ENCODE results near the gene MOB1A.
A peak's percentile ranks its signal among the peaks of the same experiment; 100 is the strongest.
"Not testable (repeated sequence)": the region's sequence is repeated elsewhere in the genome, so short reads cannot be mapped to it uniquely, and the experiment has no call there.

MOB1A gene

DNA sequence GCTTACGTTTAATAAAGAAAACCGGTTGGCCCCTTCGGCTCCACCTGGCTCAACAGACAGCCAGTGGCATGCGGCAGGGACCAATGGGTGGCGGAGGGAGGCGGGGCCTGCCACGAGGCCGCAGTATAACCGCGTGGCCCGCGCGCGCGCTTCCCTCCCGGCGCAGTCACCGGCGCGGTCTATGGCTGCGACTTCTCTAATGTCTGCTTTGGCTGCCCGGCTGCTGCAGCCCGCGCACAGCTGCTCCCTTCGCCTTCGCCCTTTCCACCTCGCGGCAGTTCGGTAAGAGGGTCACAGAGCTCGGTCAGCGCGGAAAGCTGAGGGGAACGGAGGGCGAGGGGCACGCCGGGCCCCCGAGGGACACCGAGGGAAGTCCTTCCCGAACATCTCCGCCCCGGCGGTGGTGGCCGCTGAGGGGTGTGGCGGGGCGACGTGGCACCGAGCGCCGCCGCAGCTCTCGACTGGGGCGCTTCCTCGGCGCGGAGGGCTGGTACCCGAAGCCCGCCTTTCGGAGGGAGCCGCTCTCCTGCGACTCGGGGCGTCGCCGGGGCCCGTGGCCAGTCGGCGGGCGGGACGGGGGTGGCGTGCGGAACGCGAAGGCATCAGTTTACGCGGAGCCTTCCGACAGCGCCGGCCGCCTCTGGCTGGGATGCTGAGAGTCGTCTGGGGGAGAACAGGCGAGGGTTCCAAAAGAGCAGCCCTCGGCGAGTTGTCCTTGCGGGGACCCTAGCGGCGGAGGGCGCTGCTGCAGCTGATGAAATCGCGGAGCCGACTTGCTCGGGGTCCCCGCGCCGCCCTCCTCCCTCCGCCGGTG is 20.0 kb upstream of the MOB1A start, which contains the start of gene MTHFD2:
MTHFD2 (plus strand) TSS at position 155 of the 814 bp plus-strand sequence; CDS start at position 182, 27 bp downstream.
- DNase-seq (ENCODE audit: low read depth), result peak; percentile 83

- no peak for DNase-seq (ENCODE audit: low read depth)
These were observed 19.4 kb upstream of the MOB1A start for GRCh38 chr2:74198023-74198460.

GRCh38 chr2:74197049-74197448 is 18.4 kb upstream of the MOB1A start:
- no peak for DNase-seq (ENCODE audit: low read depth)

DNA sequence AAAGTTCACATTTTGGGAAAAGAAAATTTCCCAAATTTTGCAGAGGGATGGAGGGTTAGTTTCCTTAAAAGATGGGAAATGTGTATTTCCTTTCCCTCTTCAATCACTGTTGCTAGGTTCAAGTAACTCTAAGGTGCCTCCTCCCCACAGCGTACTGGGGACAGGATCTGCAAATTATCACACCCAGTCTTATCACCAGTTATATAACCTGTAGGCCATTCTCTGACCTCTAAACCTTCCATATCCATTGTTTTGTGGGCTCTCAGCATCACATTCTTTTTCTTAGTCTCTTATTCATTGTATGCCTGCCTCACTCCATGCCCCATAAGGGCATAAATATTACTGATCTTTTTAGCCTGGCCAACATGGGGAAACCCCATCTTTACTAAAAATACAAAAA is 16.1 kb upstream of the MOB1A start:
- DNase-seq (ENCODE audit: low read depth), result no peak

GRCh38 chr2:74191596-74192380 is 13.1 kb upstream of the MOB1A start:
- DNase-seq (ENCODE audit: low read depth), result no peak

- DNase-seq (ENCODE audit: low read depth), result no peak
These were observed 10.0 kb upstream of the MOB1A start for GRCh38 chr2:74188696-74189095.

GRCh38 chr2:74188018-74188601 is 9.4 kb upstream of the MOB1A start:
- DNase-seq (ENCODE audit: low read depth), result no peak

DNA sequence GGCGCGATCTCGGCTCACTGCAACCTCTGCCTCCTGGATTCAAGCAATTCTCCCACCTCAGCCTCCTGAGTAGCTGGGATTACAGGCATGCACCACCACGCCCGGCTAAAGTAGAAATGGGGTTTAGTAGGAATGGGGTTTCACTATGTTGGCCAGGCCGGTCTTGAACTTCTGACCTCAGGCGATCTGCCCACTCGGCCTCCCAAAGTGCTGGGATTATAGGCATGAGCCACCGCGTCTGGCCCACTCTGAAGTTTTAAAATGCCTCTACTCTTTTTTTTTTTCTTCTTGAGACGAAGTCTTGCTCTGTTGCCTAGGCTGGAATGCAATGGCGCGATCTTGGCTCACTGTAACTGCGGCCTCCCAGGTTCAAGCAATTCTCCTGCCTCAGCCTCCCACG is 8.0 kb upstream of the MOB1A start:
- DNase-seq (ENCODE audit: low read depth), result not testable (repeated sequence)

GRCh38 chr2:74186038-74186437 is 7.4 kb upstream of the MOB1A start:
- no peak for DNase-seq (ENCODE audit: low read depth)

DNA sequence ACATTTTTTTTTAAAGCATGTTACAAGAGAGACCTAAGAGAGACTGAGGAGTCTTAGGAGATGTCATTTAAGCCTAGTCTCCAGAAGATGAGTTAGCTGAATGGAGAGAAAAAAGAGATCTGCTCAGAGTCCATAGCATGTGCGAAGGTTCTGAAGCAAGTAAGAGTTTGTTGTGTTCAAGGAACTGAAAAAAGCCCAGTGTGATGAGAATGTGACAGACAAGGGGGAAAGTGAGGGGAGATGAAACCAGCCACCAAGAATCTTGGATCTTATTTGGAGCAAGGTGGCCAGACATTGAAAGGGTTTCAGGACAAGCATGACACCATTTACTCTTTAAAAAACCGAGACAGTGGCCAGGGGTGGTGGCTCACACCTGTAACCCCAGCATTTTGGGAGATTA is 5.2 kb upstream of the MOB1A start:
- DNase-seq (ENCODE audit: low read depth), result no peak

DNA sequence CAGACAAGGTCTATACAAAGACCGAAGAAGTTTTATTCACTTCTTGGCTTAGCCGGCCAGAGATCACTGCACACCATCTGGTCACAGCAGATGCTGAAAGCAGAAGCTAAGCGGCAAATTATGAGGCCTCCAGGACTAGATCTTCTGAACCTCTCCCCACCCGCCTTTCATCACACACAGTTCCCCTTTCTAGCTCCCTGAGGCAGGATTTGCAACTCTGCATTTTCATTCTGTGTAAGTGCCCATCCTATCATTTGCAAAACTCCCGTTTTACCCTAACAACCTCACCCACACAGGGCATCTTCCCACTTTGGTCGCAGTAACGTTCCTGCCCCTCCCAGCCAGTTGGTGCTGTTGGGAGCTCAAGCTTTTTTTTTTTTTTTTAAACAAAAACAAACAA is 3.1 kb upstream of the MOB1A start:
- DNase-seq (ENCODE audit: low read depth), result no peak

DNA sequence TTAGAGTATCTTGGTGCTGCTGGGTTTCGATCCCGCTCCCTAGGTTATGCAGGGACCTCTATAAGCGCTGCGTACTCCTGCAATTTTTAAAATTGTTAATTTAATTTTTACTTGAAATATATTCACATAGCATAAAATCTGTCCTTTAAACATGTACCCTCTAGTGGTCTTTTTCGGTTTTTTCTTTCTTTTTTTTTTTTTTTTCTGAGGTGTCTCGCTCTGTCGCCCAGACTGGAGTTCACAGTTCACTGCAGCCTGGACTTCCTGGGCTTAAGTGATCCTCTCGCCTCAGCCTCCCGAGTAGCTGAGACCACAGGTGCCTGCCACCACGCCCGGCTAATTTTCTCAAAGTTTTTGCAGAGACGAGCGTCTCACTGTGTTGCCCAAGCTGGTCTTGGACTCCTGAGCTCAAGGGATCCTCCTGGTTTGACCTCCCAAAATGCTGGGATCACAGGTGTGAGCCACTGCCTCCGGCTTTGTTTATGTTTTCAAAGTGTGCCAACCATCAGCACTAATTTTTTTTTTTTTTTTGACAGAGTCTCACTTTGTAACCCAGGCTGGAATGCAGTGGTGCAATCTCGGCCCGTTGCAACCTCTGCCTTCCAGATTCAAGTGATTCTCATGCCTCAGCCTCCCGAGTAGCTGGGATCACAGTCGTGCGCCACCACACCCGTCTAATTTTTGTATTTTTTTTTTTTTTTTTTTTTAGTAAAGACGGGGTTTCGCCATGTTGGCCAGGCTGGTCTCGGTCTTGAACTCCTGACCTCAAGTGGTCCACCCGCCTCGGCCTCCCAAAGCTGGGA is 585 bp upstream of the MOB1A start:
- DNase-seq (ENCODE audit: low read depth), result no peak

DNA sequence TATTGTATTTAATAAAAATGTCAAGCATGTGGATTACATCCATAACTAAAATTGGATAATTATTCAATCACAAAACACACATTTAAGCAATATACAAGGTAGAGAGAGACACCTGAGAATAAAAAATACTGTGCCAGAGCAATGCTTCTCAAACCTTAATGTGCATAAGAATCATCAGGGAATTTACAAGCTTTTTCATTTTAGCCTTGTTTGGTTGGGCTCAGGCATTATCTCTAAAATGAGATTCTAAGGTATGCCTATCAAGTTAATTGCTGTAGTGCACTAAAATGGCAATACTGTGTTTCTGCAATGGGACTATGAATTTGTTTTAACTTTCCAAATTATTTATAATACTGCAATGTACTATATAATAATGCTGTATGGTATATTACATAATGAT is 983 bp downstream of the MOB1A start:
- no peak for DNase-seq (ENCODE audit: low read depth)

- no peak for DNase-seq (ENCODE audit: low read depth)
These were observed 3.8 kb downstream of the MOB1A start for GRCh38 chr2:74174909-74175308.

DNA sequence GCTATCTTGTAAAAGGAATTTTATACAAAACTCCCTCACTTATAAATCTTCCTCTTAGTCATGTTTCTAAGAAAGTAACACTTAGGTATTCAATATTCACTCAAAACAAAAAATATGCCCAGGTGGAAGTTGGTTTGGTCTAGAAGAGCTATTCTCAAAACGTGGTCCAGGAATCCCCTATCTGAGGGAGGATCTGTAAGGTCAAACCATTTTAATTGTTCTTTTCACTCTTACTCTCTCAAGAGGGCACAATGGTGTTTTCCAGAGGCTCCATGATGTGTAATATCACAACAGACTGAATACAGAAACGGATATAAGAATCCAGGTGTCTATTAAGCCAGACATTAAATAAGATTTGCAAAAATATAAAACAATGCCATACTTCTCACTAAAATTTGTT is 9.9 kb downstream of the MOB1A start:
- no peak for DNase-seq (ENCODE audit: low read depth)

DNA sequence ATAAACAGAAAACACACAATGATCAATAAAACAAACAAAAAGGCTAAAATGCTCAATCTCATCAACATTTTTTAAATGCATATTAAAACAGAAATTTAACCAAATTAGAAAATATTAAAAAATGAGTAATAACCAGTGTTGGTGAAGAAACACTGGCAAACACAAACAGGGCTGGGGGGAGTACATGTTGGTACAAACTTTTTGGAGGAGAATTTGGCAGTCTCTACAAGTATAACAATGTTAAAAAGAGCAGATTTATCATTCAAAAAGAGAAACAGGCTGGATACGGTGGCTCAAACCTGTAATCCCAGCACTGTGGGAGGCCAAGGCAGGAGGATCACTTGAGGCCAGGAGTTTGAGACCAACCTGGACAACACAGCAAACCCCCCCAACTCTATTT is 13.9 kb downstream of the MOB1A start:
- DNase-seq (ENCODE audit: low read depth), result no peak

GRCh38 chr2:74162951-74163350 is 15.7 kb downstream of the MOB1A start:
- DNase-seq (ENCODE audit: low read depth), result no peak

GRCh38 chr2:74155830-74156229 is 22.8 kb downstream of the MOB1A start:
- no peak for DNase-seq (ENCODE audit: low read depth)

DNA sequence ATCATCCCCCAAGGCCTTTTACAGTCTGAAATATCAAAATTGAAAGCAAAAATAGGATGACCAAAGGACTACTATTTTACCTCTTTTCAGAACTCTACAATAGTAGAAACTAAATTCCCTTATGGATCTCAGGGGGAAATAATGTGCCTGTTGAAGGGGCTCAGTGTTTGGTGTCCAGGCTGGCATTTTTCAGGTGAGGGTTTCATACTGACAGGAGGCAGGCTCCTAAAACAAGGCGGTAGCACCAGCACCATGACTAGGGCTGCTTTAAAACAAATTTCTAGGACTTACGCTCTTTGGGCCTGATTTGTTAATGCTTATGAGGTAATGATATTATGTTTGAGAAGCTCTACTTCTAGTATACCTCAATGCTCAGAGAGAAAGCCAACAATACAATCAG is 25.7 kb downstream of the MOB1A start:
- no peak for DNase-seq (ENCODE audit: low read depth)

DNA sequence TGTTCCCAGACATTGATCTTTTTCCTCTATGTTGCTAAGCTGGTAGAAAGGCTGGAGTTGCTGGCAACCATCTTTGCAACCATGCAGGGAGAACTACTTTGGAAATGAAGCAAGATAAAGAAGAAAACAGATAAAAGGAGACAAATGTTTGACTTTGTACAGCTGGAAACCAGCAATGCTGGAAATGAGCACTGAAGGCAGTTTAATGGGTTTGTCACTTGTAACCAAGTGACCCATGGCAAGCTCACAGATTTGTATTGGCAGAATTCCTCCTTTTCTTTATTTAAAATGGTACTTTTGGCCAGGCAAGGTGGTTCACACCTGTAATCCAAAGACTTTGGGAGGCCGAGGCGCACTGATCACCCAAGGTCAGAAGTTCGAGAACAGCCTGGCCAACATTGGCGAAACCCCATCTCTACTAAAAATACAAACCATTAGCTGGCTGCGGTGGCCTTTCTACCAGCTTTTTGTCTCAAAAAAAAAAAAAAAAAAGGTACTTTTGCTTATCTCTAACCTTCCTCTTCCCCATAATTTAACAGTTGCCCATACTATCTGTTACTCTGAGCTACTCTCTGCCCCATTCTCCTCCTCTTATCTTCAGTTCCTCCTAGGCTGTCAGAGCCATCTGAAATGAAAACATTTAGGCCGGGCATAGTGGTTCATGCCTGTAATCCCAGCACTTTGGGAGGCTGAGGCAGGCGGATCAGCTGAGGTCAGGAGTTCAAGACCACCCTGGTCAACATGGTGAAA is 28.9 kb downstream of the MOB1A start:
- DNase-seq (ENCODE audit: low read depth), result no peak

DNA sequence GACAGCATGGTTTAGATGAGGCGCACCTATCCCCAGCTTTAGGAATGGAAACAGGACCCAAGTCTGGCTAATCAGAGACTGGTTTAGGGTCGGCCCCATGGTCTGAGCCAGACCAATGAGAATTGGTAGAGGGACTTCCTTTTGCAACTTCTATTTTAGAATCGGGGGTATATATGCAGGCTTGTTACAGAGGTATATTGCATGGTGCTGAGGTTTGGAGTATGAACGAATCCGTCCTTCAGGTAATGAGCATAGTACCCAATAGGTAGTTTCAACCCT is 29.5 kb downstream of the MOB1A start:
- DNase-seq (ENCODE audit: low read depth), result no peak

All from stimulated activated CD8-positive, alpha-beta memory T cell treated with anti-CD3 and anti-CD28 coated beads, Interleukin-12 subunit alpha, Interleukin-12 subunit beta, amount 100 ng/mL, for 1 hour (primary cell).